Fibroblast of mammary gland (primary cell): ENCODE results near the gene LONRF2.

Experiments used
- DNase-seq: peaks from one replicate; pipeline ENCODE4 v3.0.0-alpha.2; 2010; ENCODE audit warnings: low read depth
- H3K4me3 ChIP-seq: 2 replicates; pipeline ENCODE4 v1.5.1; 2011; ENCODE audit warnings: low read depth, mild to moderate bottlenecking, low read length, moderate library complexity; ENCODE audit not compliant: control insufficient read depth
- CTCF ChIP-seq: conservative IDR thresholded peaks from 2 replicates; pipeline ENCODE4 v1.5.1; 2011; ENCODE audit warnings: low read depth, low read length, inconsistent platforms; ENCODE audit not compliant: control insufficient read depth, insufficient read depth

LONRF2 gene

GRCh38 chr2:100271210-100271609 lies 51.1 kb downstream of the LONRF2 start:
- DNase-seq: no peak
- no peak overlapping the region for H3K4me3 ChIP-seq
- no peak for TF ChIP-seq CTCF

- TF ChIP-seq CTCF: no peak
- no peak for DNase-seq
- H3K4me3 ChIP-seq: no peak overlapping the region
Observed at GRCh38 chr2:100270381-100271146, 51.7 kb downstream of the LONRF2 start.

GRCh38 chr2:100269889-100270288 lies 52.4 kb downstream of the LONRF2 start:
- TF ChIP-seq CTCF: no peak
- no peak overlapping the region for H3K4me3 ChIP-seq
- DNase-seq: no peak

GRCh38 chr2:100268986-100269385 lies 53.3 kb downstream of the LONRF2 start:
- no peak overlapping the region for H3K4me3 ChIP-seq
- no peak for TF ChIP-seq CTCF
- DNase-seq: no peak

GRCh38 chr2:100267751-100268150 lies 54.5 kb downstream of the LONRF2 start:
- no peak for DNase-seq
- TF ChIP-seq CTCF: no peak
- H3K4me3 ChIP-seq: no peak overlapping the region

GRCh38 chr2:100266126-100266525 lies 56.2 kb downstream of the LONRF2 start:
- TF ChIP-seq CTCF: no peak
- H3K4me3 ChIP-seq: no peak overlapping the region
- no peak for DNase-seq
